Body of pancreas (tissue), 4 donors: Measurements from ENCODE around the gene MLH1.

ENCODE experiments used
- POLR2A ChIP-seq, 3 donors: fragments of 450-650 bp; IDR thresholded peaks; one replicate each; pipeline ENCODE4 v1.6.1; 2016; ENCODE audit warnings: antibody characterized with exemption in 3 of 3, mild to moderate bottlenecking in 2 of 3
- TF ChIP-seq, protein P1 (sequence below), 7 experiments: fragments of 450-650 bp in 4 of 7; fragments of 200-600 bp in 3 of 7; sonication (generic) in 3 of 7; IDR thresholded peaks; one replicate each; pipeline ENCODE4 v1.5.1; 2016 to 2019; ENCODE audit warnings: antibody characterized with exemption in 7 of 7

DNA sequence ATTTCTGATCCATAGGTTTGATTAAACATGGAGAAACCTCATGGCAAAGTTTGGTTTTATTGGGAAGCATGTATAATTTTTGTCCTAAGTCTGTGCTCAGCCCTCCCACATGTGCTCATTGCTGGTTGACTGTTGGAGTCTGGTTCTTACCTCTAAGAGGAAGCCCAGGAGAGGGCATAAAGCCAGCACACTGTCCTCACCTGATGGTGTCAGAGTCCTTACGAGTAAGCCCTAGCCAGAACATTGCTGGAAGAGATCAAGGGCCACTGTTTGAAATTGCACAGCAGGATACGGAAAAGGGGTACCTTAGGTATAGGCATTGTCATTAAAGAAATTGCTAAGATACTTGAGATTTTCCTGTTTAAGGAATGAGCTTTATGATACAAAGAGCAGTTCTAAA, 21.3 kb downstream of the MLH1 start:
- TF ChIP-seq, protein P1, sequence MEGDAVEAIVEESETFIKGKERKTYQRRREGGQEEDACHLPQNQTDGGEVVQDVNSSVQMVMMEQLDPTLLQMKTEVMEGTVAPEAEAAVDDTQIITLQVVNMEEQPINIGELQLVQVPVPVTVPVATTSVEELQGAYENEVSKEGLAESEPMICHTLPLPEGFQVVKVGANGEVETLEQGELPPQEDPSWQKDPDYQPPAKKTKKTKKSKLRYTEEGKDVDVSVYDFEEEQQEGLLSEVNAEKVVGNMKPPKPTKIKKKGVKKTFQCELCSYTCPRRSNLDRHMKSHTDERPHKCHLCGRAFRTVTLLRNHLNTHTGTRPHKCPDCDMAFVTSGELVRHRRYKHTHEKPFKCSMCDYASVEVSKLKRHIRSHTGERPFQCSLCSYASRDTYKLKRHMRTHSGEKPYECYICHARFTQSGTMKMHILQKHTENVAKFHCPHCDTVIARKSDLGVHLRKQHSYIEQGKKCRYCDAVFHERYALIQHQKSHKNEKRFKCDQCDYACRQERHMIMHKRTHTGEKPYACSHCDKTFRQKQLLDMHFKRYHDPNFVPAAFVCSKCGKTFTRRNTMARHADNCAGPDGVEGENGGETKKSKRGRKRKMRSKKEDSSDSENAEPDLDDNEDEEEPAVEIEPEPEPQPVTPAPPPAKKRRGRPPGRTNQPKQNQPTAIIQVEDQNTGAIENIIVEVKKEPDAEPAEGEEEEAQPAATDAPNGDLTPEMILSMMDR (IDR thresholded peaks at IDR 0.05) = no peak
- no peak for TF ChIP-seq POLR2A (IDR thresholded peaks at IDR 0.05)
